GM04504 (cell line): ENCODE data around the gene ZNG1F.
"Not testable (repeated sequence)": the region's sequence is repeated elsewhere in the genome, so short reads cannot be mapped to it uniquely, and the experiment has no call there.

Experiments
- DNase-seq: peaks from one replicate; pipeline ENCODE4 v3.0.0-alpha.2; 2012; ENCODE audit warnings: low read depth

The ZNG1F gene

GRCh38 chr9:41086215-41086614 lies 102.9 kb downstream of the ZNG1F start:
- DNase-seq: not testable (repeated sequence)

- not testable (repeated sequence) for DNase-seq
Measured at GRCh38 chr9:41082358-41082757, 106.8 kb downstream of the ZNG1F start.
